ENCODE data around the gene SSRP1. TPM values are rescaled to one million over a fixed set of nuclear protein-coding genes. Genes with fewer than 3 reads are reported as not detected.

The SSRP1 gene
- total and polyA plus RNA-seq, 9 of the 15 experiments (the other 6 are each of a cell fraction or from before 2014, with no cell fraction given) = 91.1 to 416 (median 245) TPM

DNA sequence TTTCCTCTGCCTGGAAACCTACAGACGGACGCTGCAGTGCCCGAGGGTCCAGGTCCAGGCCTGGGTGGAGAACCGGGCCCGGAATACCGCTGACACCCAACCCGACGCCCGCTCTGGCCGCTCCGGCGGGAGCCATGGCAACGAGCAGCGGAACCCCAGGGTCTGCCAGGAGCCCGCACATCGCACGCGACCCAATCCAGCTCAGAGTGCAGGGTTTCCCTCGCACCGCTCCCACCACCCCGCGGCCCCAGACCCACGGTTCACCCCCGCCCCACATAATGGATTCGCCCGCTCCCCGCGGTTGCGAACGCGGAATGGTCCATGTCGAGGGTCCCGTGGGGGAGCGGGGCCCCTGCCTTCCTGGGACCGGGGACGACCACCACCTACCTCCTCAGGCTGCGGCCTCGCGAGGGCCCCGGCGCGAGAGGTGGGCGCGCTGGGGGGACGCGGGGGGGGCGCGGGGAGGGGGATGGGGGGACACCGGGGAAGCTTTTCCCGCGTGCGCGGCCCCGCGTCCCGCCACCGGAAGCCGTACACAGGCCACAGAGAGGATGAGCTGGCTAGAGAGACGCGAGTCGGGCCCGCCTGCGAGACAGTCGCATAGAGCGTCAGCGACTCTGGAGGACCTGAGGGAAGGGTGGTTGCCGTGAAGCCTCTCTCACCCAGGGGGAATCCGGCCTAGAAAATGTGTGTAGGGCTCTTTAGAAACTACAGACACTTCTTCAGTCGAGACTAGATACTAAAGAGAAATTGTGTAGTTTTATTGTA, at the start of gene SSRP1 (continued):
- TF ChIP-seq, protein P1, sequence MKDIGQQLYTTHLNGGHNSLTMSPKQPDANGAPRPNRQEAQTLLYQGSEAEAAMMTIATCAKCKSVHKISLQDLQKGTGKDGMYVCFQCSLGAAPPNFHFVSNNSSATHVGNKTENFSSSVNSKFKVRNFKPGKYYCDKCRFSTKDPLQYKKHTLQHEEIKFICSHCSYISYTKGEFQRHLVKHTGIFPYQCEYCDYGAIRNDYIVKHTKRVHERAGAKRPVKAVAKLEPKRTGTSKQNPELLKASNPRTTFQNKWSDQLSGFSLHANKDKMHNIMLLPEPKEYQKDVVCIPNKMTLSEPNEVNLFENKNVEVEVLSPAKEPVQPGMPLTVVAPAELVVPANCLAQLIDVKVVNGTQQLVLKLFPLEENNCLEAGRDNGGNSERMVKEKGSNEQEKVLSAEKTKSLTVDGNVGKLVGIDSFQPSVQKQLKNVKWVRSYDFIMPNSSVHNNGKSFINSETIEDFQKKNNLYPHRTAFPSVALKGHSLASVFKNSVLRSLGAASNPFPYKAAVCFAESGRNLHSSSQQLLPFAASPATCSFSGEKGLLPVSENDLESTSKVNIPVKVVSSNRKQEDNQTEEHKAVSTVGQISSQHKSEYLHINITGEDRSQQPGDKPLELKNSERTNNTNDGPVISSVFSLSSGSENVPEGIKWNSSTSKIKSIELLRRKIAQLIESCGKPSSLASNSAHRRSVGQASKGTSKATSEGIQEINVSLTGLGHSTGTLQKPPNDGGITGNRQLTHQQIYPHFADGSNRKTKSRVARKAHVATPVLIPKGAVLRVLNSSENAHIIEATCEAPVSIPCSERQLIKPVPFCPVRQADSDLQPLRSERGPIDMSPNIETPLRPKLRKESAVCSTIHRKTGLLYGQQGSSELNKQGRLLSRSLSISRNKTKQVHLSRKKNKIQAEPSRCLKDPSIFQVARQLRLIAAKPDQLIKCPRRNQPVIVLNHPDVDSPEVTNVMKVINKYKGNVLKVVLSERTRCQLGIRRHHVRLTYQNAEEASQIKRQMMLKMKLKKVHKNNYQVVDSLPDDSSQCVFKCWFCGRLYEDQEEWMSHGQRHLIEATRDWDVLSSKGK (CRISPR knock-in tag; IDR thresholded peaks at IDR 0.05) = no peak
- TF ChIP-seq, protein P2, sequence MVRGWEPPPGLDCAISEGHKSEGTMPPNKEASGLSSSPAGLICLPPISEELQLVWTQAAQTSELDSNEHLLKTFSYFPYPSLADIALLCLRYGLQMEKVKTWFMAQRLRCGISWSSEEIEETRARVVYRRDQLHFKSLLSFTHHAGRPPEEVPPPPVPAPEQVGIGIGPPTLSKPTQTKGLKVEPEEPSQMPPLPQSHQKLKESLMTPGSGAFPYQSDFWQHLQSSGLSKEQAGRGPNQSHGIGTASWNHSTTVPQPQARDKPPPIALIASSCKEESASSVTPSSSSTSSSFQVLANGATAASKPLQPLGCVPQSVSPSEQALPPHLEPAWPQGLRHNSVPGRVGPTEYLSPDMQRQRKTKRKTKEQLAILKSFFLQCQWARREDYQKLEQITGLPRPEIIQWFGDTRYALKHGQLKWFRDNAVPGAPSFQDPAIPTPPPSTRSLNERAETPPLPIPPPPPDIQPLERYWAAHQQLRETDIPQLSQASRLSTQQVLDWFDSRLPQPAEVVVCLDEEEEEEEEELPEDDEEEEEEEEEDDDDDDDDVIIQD (CRISPR knock-in tag; IDR thresholded peaks at IDR 0.05) = no peak
- TF ChIP-seq SIN3A (IDR thresholded peaks at IDR 0.05; ENCODE audit: borderline replicate concordance in 2 of 2, control insufficient read depth in 1 of 2, low read depth in 2 of 2, low read length in 2 of 2) = peak; percentile 64 to 86; a peak in 3 of 4 replicates
- TF ChIP-seq, protein P3, sequence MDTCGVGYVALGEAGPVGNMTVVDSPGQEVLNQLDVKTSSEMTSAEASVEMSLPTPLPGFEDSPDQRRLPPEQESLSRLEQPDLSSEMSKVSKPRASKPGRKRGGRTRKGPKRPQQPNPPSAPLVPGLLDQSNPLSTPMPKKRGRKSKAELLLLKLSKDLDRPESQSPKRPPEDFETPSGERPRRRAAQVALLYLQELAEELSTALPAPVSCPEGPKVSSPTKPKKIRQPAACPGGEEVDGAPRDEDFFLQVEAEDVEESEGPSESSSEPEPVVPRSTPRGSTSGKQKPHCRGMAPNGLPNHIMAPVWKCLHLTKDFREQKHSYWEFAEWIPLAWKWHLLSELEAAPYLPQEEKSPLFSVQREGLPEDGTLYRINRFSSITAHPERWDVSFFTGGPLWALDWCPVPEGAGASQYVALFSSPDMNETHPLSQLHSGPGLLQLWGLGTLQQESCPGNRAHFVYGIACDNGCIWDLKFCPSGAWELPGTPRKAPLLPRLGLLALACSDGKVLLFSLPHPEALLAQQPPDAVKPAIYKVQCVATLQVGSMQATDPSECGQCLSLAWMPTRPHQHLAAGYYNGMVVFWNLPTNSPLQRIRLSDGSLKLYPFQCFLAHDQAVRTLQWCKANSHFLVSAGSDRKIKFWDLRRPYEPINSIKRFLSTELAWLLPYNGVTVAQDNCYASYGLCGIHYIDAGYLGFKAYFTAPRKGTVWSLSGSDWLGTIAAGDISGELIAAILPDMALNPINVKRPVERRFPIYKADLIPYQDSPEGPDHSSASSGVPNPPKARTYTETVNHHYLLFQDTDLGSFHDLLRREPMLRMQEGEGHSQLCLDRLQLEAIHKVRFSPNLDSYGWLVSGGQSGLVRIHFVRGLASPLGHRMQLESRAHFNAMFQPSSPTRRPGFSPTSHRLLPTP (IDR thresholded peaks at IDR 0.05; ENCODE audit: borderline replicate concordance, extremely low read depth, insufficient read length) = no peak
- TF ChIP-seq KLF6 (CRISPR knock-in tag; IDR thresholded peaks at IDR 0.05; ENCODE audit: borderline replicate concordance) = no peak
- no peak for TF ChIP-seq ZNF23 (CRISPR knock-in tag; IDR thresholded peaks at IDR 0.05)
- TF ChIP-seq NR1H2 (CRISPR knock-in tag; IDR thresholded peaks at IDR 0.05) = 0 out of 2 replicates have a peak, but pooled peaks have one; percentile 34
- no peak for TF ChIP-seq SMARCA5 (IDR thresholded peaks at IDR 0.05)
- TF ChIP-seq NFE2L1 (tag; IDR thresholded peaks at IDR 0.05; ENCODE audit: borderline replicate concordance, low read depth) = no peak
- TF ChIP-seq FUS (optimal IDR thresholded peaks at IDR 0.05; ENCODE audit: low read depth, low read length) = no peak
- TF ChIP-seq, protein P4, sequence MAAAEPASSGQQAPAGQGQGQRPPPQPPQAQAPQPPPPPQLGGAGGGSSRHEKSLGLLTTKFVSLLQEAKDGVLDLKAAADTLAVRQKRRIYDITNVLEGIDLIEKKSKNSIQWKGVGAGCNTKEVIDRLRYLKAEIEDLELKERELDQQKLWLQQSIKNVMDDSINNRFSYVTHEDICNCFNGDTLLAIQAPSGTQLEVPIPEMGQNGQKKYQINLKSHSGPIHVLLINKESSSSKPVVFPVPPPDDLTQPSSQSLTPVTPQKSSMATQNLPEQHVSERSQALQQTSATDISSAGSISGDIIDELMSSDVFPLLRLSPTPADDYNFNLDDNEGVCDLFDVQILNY (CRISPR knock-in tag; IDR thresholded peaks at IDR 0.05) = no peak
- no peak for TF ChIP-seq ZNF561 (CRISPR knock-in tag; conservative IDR thresholded peaks at IDR 0.05)
- 0 out of 4 replicates have a peak, but pooled peaks of 1 of the 2 experiments have one; percentile 18 for TF ChIP-seq FOXA3 (CRISPR knock-in tag; conservative IDR thresholded peaks at IDR 0.05 in 1 of 2, IDR thresholded peaks at IDR 0.05 in 1 of 2)
- no peak for TF ChIP-seq CHD4 (IDR thresholded peaks at IDR 0.05; ENCODE audit: insufficient read depth, insufficient replicate concordance, low read depth, low read length, poor library complexity, severe bottlenecking)
- TF ChIP-seq SMARCE1 (IDR thresholded peaks at IDR 0.05) = no peak
- peak; percentile 90 for TF ChIP-seq GABPB1 (CRISPR knock-in tag; IDR thresholded peaks at IDR 0.05)

All from K562 (cell line).